Colonic mucosa (tissue), 4 donors: ENCODE results near the gene EXOC4. TPM values are rescaled to one million over a fixed set of nuclear protein-coding genes. Genes with fewer than 3 reads are reported as not detected.

ENCODE experiments used
- DNase-seq: peaks from one replicate; pipeline ENCODE4 v3.0.0-alpha.2; 2020
- H3K27ac ChIP-seq: fragments of 200-600 bp; one replicate; pipeline ENCODE4 v1.8.0; 2021
- H3K27me3 ChIP-seq: fragments of 200-600 bp; one replicate; pipeline ENCODE4 v1.8.0; 2021
- H3K36me3 ChIP-seq: fragments of 200-600 bp; one replicate; pipeline ENCODE4 v1.8.0; 2021
- H3K4me1 ChIP-seq: fragments of 200-600 bp; one replicate; pipeline ENCODE4 v1.8.0; 2021; ENCODE audit warnings: mild to moderate bottlenecking
- H3K4me3 ChIP-seq: fragments of 200-600 bp; one replicate; pipeline ENCODE4 v1.8.0; 2021
- H3K9ac ChIP-seq, 2 donors: one replicate each; pipeline ENCODE4 v1.7.0; 2013; ENCODE audit warnings: control low read depth in 2 of 2, low read depth in 2 of 2, low read length in 2 of 2
- H3K9me3 ChIP-seq: fragments of 200-600 bp; one replicate; pipeline ENCODE4 v1.8.0; 2021
- CTCF ChIP-seq: fragments of 200-600 bp; IDR thresholded peaks from one replicate; pipeline ENCODE4 v1.8.0; 2022; ENCODE audit warnings: antibody characterized with exemption, mild to moderate bottlenecking
- intact Hi-C: fragments of 100-400 bp; cut with DNase I; formaldehyde crosslinking; loops from one replicate; pipeline ENCODE4 v1.14.1; 2022
- total RNA-seq, 2 donors: library from RNA; stranded (reverse); fragmentation: NEBNext Ultra II Directional in 1 of 2; extraction: Animal tissue kit (Norgen Biotek cat#: 25700) in 1 of 2; gene quantifications; one replicate each; pipeline ENCODE4 v1.2.1, GENCODE V29; 2021
- donor health status: healthy.
- donor health status: DM: no; HTN: no; CAD: no.
- donor health status: DM: no; HTN: no; CAD: no.

The EXOC4 gene
- total RNA-seq, 2 donors from 2014 or later: 61.1 to 73.3 TPM

DNA sequence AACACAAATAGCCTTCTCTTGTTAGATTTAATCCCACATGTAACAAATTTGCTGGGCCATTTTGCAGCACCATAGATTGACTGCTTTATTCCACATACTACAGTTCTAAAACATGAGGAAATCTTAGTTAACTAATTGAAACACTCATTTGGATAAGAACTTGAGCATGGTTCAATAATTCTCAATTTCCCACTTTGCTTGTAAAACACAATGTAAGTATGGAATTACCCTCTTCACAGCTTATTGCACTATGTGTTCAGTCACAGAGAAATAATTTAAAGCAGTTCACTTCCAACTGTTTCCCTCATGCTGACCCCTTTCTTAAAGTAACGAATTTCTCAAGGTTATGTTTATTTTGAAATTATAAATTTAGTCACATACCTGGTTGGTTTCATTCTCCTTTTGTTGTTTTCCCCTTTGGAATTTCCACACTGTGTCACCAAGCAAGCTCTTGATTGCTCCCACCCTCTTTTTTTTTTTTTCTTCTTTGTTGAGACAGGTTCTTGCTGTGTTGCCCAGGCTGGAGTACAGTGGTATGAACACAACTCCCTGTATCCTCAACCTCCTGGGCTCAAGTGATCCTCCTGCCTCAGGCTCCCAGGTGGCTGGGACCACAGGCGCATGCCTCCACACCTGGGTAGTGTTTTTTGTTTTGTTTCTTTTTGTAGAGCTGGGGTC, 425.4 kb downstream of the EXOC4 start:
- H3K9ac ChIP-seq: no peak overlapping the region
- H3K36me3 ChIP-seq: no peaks in the 10 kb centered on the region
- intact Hi-C loops: no loop called here
- no peak for TF ChIP-seq CTCF
- no peaks in the 10 kb centered on the region for H3K27me3 ChIP-seq
- H3K4me1 ChIP-seq: no peaks in the 10 kb centered on the region
- H3K27ac ChIP-seq: no peak overlapping the region
- no peak overlapping the region for H3K4me3 ChIP-seq
- DNase-seq: no peak
- H3K9me3 ChIP-seq: no peaks in the 10 kb centered on the region

- no peak for TF ChIP-seq CTCF
- no peak overlapping the region for H3K27ac ChIP-seq
- DNase-seq: no peak
- intact Hi-C loops: no loop called here
- H3K4me3 ChIP-seq: no peak overlapping the region
- H3K9me3 ChIP-seq: no peaks in the 10 kb centered on the region
- no peaks in the 10 kb centered on the region for H3K27me3 ChIP-seq
- H3K4me1 ChIP-seq: no peaks in the 10 kb centered on the region
- no peak overlapping the region for H3K9ac ChIP-seq
- H3K36me3 ChIP-seq: no peaks in the 10 kb centered on the region
Observed at GRCh38 chr7:133679977-133680376, 427.1 kb downstream of the EXOC4 start.

GRCh38 chr7:133681529-133681928, 428.7 kb downstream of the EXOC4 start:
- no peaks in the 10 kb centered on the region for H3K9me3 ChIP-seq
- no peaks in the 10 kb centered on the region for H3K27me3 ChIP-seq
- no peak overlapping the region for H3K4me3 ChIP-seq
- no peak overlapping the region for H3K9ac ChIP-seq
- no peak for TF ChIP-seq CTCF
- H3K27ac ChIP-seq: no peak overlapping the region
- no peak for DNase-seq
- intact Hi-C loops: no loop called here
- H3K4me1 ChIP-seq: no peaks in the 10 kb centered on the region
- H3K36me3 ChIP-seq: no peaks in the 10 kb centered on the region

DNA sequence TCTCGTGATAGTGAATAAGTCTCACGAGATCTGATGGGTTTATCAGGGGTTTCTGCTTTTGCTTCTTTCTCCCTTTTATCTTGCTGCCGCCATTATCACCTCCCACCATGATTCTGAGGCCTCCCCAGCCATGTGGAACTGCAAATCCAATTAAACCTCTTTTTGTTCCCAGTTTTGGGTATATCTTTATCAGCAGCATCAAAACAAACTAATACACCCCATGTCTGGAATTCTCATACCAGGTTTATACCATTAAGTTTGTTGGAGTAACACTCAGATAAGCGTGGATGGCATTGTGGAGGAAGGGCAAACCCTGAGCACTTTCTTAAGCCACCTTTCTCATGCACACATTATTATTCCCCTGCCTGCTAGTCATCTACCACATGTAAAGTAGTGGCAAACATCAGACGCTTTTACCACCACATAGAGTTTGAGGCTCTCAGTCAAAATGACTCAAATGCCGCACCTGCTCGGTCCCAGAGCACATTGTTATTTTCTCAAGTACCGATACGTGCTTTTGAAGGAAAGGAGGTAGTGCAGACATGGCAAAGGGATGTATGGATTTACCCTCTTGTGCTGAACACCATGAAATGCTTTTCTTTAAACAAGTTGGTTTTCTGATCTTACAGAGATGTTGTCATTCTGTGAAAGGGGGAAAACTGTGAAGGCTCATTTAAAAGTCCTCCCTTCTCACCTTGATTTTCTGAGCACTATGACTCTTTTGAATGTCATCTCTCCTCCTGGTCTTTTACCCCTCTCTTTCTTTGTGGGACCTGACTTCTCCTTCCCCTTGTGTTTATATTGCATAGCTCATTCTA, 429.7 kb downstream of the EXOC4 start:
- Histone ChIP-seq H3K4me3 (no peak overlapping the region), H3K36me3 (no peaks in the 10 kb centered on the region), H3K4me1 (no peaks in the 10 kb centered on the region), H3K27me3 (no peaks in the 10 kb centered on the region), H3K9ac (no peak overlapping the region), H3K27ac (no peak overlapping the region), H3K9me3 (no peaks in the 10 kb centered on the region)
- TF ChIP-seq CTCF: no peak
- intact Hi-C loops: no loop called here
- DNase-seq: no peak

DNA sequence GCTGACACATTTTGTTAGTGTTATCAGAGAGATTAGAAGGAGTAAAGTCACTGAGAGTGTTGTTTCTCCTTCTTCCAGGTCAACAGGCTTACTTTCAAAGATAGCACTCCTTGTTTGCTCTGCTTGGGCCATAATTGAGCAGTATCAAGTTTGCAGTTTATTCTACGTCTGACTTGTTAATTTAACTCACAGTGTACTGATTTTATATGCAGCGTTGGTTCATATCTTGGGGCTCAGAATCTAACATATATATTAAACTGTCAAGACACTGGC, 430.2 kb downstream of the EXOC4 start:
- Histone ChIP-seq H3K9ac (no peak overlapping the region), H3K4me1 (no peaks in the 10 kb centered on the region), H3K4me3 (no peak overlapping the region), H3K9me3 (no peaks in the 10 kb centered on the region), H3K27ac (no peak overlapping the region), H3K36me3 (no peaks in the 10 kb centered on the region), H3K27me3 (no peaks in the 10 kb centered on the region)
- DNase-seq: no peak
- intact Hi-C loops: no loop called here
- TF ChIP-seq CTCF: no peak
